Activated T-cell treated with anti-CD3 and anti-CD28 coated beads, Interleukin-2, amount 50 U/mL, for 24 hours (primary cell): Measurements from ENCODE around the gene SPAG8.

Experiments used
- DNase-seq: peaks from one replicate; pipeline ENCODE4 v3.0.0-alpha.2; 2020
- H3K27ac Mint-ChIP-seq: 2 replicates; pipeline ENCODE4 v1.8.0; 2020; ENCODE audit warnings: mild to moderate bottlenecking, mixed read lengths
- H3K27me3 Mint-ChIP-seq: 2 replicates; pipeline ENCODE4 v1.8.0; 2020; ENCODE audit warnings: mixed read lengths
- H3K36me3 Mint-ChIP-seq: 2 replicates; pipeline ENCODE4 v1.8.0; 2020; ENCODE audit warnings: low read depth, mixed read lengths
- H3K4me1 Mint-ChIP-seq: 2 replicates; pipeline ENCODE4 v1.8.0; 2020; ENCODE audit warnings: low read depth, mixed read lengths
- H3K4me3 Mint-ChIP-seq: 2 replicates; pipeline ENCODE4 v1.8.0; 2020; ENCODE audit warnings: mild to moderate bottlenecking, moderate library complexity, mixed read lengths
- H3K9me3 Mint-ChIP-seq: 2 replicates; pipeline ENCODE4 v1.8.0; 2020; ENCODE audit warnings: mixed read lengths

SPAG8 gene

DNA sequence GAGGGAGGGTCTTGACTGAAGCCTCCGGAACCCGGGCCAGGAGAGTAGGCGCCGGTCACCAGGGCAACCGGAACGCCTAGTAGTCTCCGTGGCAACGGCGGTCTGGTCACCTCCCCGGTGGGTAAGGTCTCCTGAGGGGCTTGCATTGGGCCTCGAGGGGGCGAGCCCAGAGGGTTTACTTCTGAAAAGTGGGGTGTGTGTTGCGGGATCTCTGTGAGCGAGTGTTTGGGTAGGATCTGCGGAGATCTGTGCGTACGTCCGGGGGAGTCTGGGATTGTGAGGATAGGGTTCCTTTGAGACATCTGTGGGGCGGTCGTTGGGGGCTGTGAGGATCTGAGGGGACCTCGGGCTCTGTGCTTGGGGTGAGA lies 16.6 kb upstream of the SPAG8 start, which contains the start of gene FAM221B:
Gene FAM221B, minus strand, starts transcription at position 17 of the 368 bp plus-strand sequence. CDS start 2,571 bp downstream, outside the sequence.
- Mint-ChIP-seq H3K27ac (peak within 1 kb of the TSS; percentile 89), H3K9me3 (no peaks in the 10 kb centered on the region), H3K4me3 (peak within 1 kb of the TSS; percentile 87), H3K27me3 (no peaks in the 10 kb centered on the region), H3K4me1 (peaks cover 20% of the 10 kb centered on the region), H3K36me3 (peaks cover 3% of the 10 kb centered on the region)
- DNase-seq, result no peak

GRCh38 chr9:35827486-35827885 lies 15.4 kb upstream of the SPAG8 start:
- no peaks in the 10 kb centered on the region for H3K9me3 Mint-ChIP-seq
- H3K4me3 Mint-ChIP-seq, result peak overlapping the region; percentile 87
- peaks cover 20% of the 10 kb centered on the region for H3K4me1 Mint-ChIP-seq
- no peak for DNase-seq
- H3K27me3 Mint-ChIP-seq, result no peaks in the 10 kb centered on the region
- peaks cover 3% of the 10 kb centered on the region for H3K36me3 Mint-ChIP-seq
- H3K27ac Mint-ChIP-seq, result no peak overlapping the region

GRCh38 chr9:35826071-35826701 lies 14.1 kb upstream of the SPAG8 start:
- Mint-ChIP-seq H3K27me3 (no peaks in the 10 kb centered on the region), H3K27ac (no peak overlapping the region), H3K4me1 (peaks cover 20% of the 10 kb centered on the region), H3K9me3 (no peaks in the 10 kb centered on the region), H3K4me3 (no peak overlapping the region), H3K36me3 (peaks cover 3% of the 10 kb centered on the region)
- DNase-seq, result peak; percentile 48

GRCh38 chr9:35822926-35823325 lies 10.9 kb upstream of the SPAG8 start:
- no peaks in the 10 kb centered on the region for H3K36me3 Mint-ChIP-seq
- no peak overlapping the region for H3K4me3 Mint-ChIP-seq
- no peak overlapping the region for H3K27ac Mint-ChIP-seq
- H3K27me3 Mint-ChIP-seq, result no peaks in the 10 kb centered on the region
- DNase-seq, result no peak
- H3K4me1 Mint-ChIP-seq, result peaks cover 4% of the 10 kb centered on the region
- no peaks in the 10 kb centered on the region for H3K9me3 Mint-ChIP-seq

DNA sequence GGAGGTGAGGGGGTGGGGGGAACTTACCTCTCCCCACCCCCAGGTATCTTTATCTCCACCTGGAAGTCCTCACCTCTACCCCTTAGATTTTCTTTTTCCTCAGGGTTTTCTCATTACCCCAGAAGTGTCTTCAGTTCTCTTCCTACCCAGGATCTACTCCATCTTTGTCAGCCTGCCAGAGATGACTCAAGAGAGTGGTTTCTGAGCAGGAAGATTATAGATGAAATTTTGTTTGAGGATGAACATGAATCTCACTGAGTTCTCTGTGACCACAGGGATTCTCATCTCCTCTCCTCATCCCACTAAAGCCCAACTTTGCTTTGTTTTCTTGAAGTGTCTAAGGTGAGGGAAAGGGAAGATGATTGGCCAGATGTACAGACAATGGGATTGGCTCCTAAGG lies 8.0 kb upstream of the SPAG8 start:
- peaks cover 5% of the 10 kb centered on the region for H3K36me3 Mint-ChIP-seq
- no peaks in the 10 kb centered on the region for H3K27me3 Mint-ChIP-seq
- no peak overlapping the region for H3K27ac Mint-ChIP-seq
- DNase-seq, result no peak
- peaks cover 4% of the 10 kb centered on the region for H3K4me1 Mint-ChIP-seq
- no peaks in the 10 kb centered on the region for H3K9me3 Mint-ChIP-seq
- no peak overlapping the region for H3K4me3 Mint-ChIP-seq

GRCh38 chr9:35818341-35818740 lies 6.3 kb upstream of the SPAG8 start:
- H3K9me3 Mint-ChIP-seq, result no peaks in the 10 kb centered on the region
- no peak for DNase-seq
- no peak overlapping the region for H3K4me3 Mint-ChIP-seq
- H3K36me3 Mint-ChIP-seq, result peaks cover 11% of the 10 kb centered on the region
- H3K27ac Mint-ChIP-seq, result no peak overlapping the region
- H3K27me3 Mint-ChIP-seq, result no peaks in the 10 kb centered on the region
- H3K4me1 Mint-ChIP-seq, result peaks cover 14% of the 10 kb centered on the region

- DNase-seq, result no peak
- Mint-ChIP-seq H3K4me3 (no peak overlapping the region), H3K27me3 (no peaks in the 10 kb centered on the region), H3K4me1 (peaks cover 31% of the 10 kb centered on the region), H3K9me3 (no peaks in the 10 kb centered on the region), H3K27ac (no peak overlapping the region), H3K36me3 (peaks cover 16% of the 10 kb centered on the region)
Measured at GRCh38 chr9:35816708-35817107, 4.6 kb upstream of the SPAG8 start.

DNA sequence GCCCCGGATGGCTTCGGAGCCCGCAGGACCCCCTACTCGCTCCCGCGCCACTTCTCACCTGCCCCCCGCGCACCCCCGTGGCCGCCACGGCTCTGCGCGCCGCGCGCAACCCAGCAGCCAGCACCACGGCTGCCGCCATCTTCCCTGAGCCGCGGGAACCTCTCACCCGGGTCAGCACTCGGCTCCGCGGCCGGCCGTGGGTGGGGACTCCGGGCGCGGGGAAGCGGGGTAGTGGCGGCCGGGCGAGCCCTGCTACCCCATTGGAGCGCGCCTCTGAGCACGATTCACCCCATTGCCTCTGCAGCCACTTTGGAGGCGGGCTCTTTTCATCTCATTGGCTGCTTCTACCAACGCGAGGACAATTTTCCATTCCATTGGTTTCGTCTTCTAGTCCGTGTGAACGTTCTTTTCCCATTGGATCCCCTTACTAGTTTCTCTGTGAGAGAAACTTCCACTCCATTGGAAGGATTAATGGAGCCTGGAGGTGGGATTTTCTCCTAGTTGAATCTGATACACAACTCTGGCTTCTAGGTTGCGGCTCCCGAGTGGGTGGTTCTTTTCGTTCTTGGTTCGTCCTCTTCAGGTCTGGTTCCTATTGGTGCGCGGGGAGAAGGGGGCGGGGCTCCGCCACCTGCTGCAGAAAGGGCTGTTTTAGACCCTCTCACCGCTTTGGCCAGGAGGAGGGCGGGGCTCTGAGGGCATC lies 2.9 kb upstream of the SPAG8 start, which contains the start of gene HINT2:
Gene HINT2, minus strand, starts transcription at position 202 of the 703 bp plus-strand sequence. Its CDS starts 63 bp downstream, at position 139.
- H3K27ac Mint-ChIP-seq, result peak within 1 kb of the TSS; percentile 98
- peaks cover 41% of the 10 kb centered on the region for H3K4me1 Mint-ChIP-seq
- DNase-seq, result peak; percentile 96
- H3K9me3 Mint-ChIP-seq, result no peaks in the 10 kb centered on the region
- H3K4me3 Mint-ChIP-seq, result peak within 1 kb of the TSS; percentile 91
- no peaks in the 10 kb centered on the region for H3K27me3 Mint-ChIP-seq
- peaks cover 17% of the 10 kb centered on the region for H3K36me3 Mint-ChIP-seq

GRCh38 chr9:35814106-35814840 lies 2.2 kb upstream of the SPAG8 start:
- H3K36me3 Mint-ChIP-seq, result peaks cover 22% of the 10 kb centered on the region
- no peak for DNase-seq
- peaks cover 41% of the 10 kb centered on the region for H3K4me1 Mint-ChIP-seq
- H3K27me3 Mint-ChIP-seq, result no peaks in the 10 kb centered on the region
- H3K4me3 Mint-ChIP-seq, result peak overlapping the region; percentile 91
- no peaks in the 10 kb centered on the region for H3K9me3 Mint-ChIP-seq
- H3K27ac Mint-ChIP-seq, result peak overlapping the region; percentile 98

GRCh38 chr9:35813434-35814105 lies 1.5 kb upstream of the SPAG8 start:
- Mint-ChIP-seq H3K4me1 (peaks cover 41% of the 10 kb centered on the region), H3K36me3 (peaks cover 29% of the 10 kb centered on the region), H3K27ac (peak overlapping the region; percentile 48), H3K4me3 (peak overlapping the region; percentile 91), H3K27me3 (no peaks in the 10 kb centered on the region), H3K9me3 (no peaks in the 10 kb centered on the region)
- no peak for DNase-seq

GRCh38 chr9:35811381-35812024 lies 559 bp downstream of the SPAG8 start:
- peak overlapping the region; percentile 93 for H3K27ac Mint-ChIP-seq
- H3K27me3 Mint-ChIP-seq, result no peaks in the 10 kb centered on the region
- H3K36me3 Mint-ChIP-seq, result peaks cover 46% of the 10 kb centered on the region
- no peaks in the 10 kb centered on the region for H3K9me3 Mint-ChIP-seq
- H3K4me1 Mint-ChIP-seq, result peaks cover 44% of the 10 kb centered on the region
- H3K4me3 Mint-ChIP-seq, result peak overlapping the region; percentile 80
- no peak for DNase-seq

DNA sequence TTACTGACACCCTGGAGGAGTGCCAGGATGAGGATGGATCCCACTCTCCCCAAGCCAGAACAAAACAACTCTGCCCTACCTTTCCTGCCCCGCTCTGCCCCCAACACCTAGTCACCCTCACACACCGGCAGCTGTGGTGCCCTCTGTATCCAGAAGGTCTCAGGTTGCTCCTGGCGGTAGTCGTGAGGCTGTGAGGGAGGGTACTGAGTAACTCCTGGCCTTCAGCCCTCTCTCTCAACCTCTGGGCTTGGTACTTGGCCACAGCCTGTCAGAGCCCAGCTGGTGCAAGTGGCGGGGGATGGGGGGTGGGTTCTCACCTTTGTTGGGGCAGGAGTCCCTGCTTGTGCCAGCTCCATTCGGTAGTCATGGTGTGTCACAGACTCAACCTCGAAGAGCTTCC lies 1.9 kb downstream of the SPAG8 start:
- no peak overlapping the region for H3K4me3 Mint-ChIP-seq
- H3K36me3 Mint-ChIP-seq, result peaks cover 56% of the 10 kb centered on the region
- H3K4me1 Mint-ChIP-seq, result peaks cover 40% of the 10 kb centered on the region
- no peaks in the 10 kb centered on the region for H3K27me3 Mint-ChIP-seq
- H3K9me3 Mint-ChIP-seq, result no peaks in the 10 kb centered on the region
- DNase-seq, result no peak
- no peak overlapping the region for H3K27ac Mint-ChIP-seq

- no peak overlapping the region for H3K4me3 Mint-ChIP-seq
- DNase-seq, result no peak
- peaks cover 30% of the 10 kb centered on the region for H3K4me1 Mint-ChIP-seq
- no peaks in the 10 kb centered on the region for H3K9me3 Mint-ChIP-seq
- H3K36me3 Mint-ChIP-seq, result peaks cover 54% of the 10 kb centered on the region
- H3K27me3 Mint-ChIP-seq, result no peaks in the 10 kb centered on the region
- no peak overlapping the region for H3K27ac Mint-ChIP-seq
Measured at GRCh38 chr9:35808433-35808832, 3.6 kb downstream of the SPAG8 start.

GRCh38 chr9:35806101-35806500 lies 6.0 kb downstream of the SPAG8 start:
- peaks cover 7% of the 10 kb centered on the region for H3K4me1 Mint-ChIP-seq
- peaks cover 68% of the 10 kb centered on the region for H3K36me3 Mint-ChIP-seq
- no peak for DNase-seq
- H3K27me3 Mint-ChIP-seq, result no peaks in the 10 kb centered on the region
- no peaks in the 10 kb centered on the region for H3K9me3 Mint-ChIP-seq
- no peak overlapping the region for H3K27ac Mint-ChIP-seq
- H3K4me3 Mint-ChIP-seq, result no peak overlapping the region
